ENCODE data around the gene CIB4. TPM values are rescaled to one million over a fixed set of nuclear protein-coding genes. Genes with fewer than 3 reads are reported as not detected.
A peak's percentile ranks its signal among the peaks of the same experiment; 100 is the strongest.

The CIB4 gene
- total RNA-seq, 1 donor from 2014 or later, result not detected

DNA sequence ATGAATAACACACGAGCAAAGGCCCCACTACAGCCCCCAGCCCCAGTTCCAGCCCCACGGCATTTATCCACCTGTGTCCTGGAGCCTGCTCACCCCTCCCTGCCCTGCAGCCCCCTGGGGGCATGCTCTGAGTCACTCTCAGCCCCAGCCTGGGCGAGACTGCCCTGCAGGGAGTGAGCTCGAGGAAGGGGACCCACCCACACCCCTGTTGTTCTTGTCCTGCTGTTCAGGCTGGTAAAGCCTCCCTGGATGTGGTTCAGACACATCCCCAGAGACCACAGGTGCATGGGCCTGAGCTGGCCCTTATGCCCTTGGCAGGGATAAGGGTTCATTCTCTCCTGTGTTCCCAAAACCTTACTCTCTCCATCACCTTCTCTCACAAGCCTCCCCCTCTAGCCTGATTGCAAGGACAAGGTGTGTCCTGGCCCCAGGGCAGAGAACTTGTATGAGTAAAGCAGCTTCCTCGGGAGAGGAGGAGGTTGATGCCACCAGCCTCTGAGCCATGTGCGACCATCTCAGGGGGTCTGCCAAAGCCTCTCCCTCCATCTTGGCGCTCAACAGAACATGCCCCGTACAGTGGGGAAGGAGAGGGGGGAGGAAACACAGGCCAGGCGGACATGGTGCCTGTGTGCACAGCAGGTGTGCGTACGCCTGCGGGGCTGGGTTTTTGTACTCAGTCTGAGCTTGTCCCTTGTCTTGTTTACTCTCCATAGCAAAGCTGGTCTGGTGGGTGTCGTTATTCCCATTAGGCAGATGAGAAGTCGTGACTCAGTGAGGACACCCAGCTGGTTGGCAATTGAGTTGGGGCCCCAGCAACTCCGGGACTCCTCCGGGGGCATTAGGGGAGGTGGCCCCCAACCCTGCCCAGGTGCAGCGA lies 64.4 kb downstream of the CIB4 start:
- H3K4me3 Mint-ChIP-seq (ENCODE audit: unreplicated experiment), result no peak overlapping the region
- TF ChIP-seq, protein P1, sequence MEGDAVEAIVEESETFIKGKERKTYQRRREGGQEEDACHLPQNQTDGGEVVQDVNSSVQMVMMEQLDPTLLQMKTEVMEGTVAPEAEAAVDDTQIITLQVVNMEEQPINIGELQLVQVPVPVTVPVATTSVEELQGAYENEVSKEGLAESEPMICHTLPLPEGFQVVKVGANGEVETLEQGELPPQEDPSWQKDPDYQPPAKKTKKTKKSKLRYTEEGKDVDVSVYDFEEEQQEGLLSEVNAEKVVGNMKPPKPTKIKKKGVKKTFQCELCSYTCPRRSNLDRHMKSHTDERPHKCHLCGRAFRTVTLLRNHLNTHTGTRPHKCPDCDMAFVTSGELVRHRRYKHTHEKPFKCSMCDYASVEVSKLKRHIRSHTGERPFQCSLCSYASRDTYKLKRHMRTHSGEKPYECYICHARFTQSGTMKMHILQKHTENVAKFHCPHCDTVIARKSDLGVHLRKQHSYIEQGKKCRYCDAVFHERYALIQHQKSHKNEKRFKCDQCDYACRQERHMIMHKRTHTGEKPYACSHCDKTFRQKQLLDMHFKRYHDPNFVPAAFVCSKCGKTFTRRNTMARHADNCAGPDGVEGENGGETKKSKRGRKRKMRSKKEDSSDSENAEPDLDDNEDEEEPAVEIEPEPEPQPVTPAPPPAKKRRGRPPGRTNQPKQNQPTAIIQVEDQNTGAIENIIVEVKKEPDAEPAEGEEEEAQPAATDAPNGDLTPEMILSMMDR (IDR thresholded peaks at IDR 0.05; ENCODE audit: partially characterized antibody, unreplicated experiment), result no peak
- peaks cover 15% of the 10 kb centered on the region for H3K27me3 Mint-ChIP-seq (ENCODE audit: unreplicated experiment)
- H3K36me3 Mint-ChIP-seq (ENCODE audit: unreplicated experiment), result no peaks in the 10 kb centered on the region
- DNase-seq, result peak; percentile 6
- H3K9me3 Mint-ChIP-seq (ENCODE audit: unreplicated experiment), result peaks cover 6% of the 10 kb centered on the region
- H3K4me1 Mint-ChIP-seq (ENCODE audit: low read depth, unreplicated experiment), result peaks cover 3% of the 10 kb centered on the region
- no peak overlapping the region for H3K27ac Mint-ChIP-seq (ENCODE audit: unreplicated experiment)

GRCh38 chr2:26575836-26576564 lies 65.2 kb downstream of the CIB4 start:
- Mint-ChIP-seq H3K9me3 (ENCODE audit: unreplicated experiment) (peaks cover 6% of the 10 kb centered on the region), H3K27me3 (ENCODE audit: unreplicated experiment) (peaks cover 12% of the 10 kb centered on the region), H3K4me3 (ENCODE audit: unreplicated experiment) (no peak overlapping the region), H3K36me3 (ENCODE audit: unreplicated experiment) (no peaks in the 10 kb centered on the region), H3K4me1 (ENCODE audit: low read depth, unreplicated experiment) (peaks cover 3% of the 10 kb centered on the region), H3K27ac (ENCODE audit: unreplicated experiment) (no peak overlapping the region)
- TF ChIP-seq, protein P1 (IDR thresholded peaks at IDR 0.05; ENCODE audit: partially characterized antibody, unreplicated experiment), result no peak
- no peak for DNase-seq

- H3K27ac Mint-ChIP-seq (ENCODE audit: unreplicated experiment), result no peak overlapping the region
- H3K4me3 Mint-ChIP-seq (ENCODE audit: unreplicated experiment), result no peak overlapping the region
- H3K27me3 Mint-ChIP-seq (ENCODE audit: unreplicated experiment), result peaks cover 14% of the 10 kb centered on the region
- peaks cover 3% of the 10 kb centered on the region for H3K4me1 Mint-ChIP-seq (ENCODE audit: low read depth, unreplicated experiment)
- peaks cover 6% of the 10 kb centered on the region for H3K9me3 Mint-ChIP-seq (ENCODE audit: unreplicated experiment)
- H3K36me3 Mint-ChIP-seq (ENCODE audit: unreplicated experiment), result no peaks in the 10 kb centered on the region
- TF ChIP-seq, protein P1 (IDR thresholded peaks at IDR 0.05; ENCODE audit: partially characterized antibody, unreplicated experiment), result no peak
- DNase-seq, result no peak
Measured at GRCh38 chr2:26574900-26575560, 66.1 kb downstream of the CIB4 start.

- Mint-ChIP-seq H3K4me3 (ENCODE audit: unreplicated experiment) (no peak overlapping the region), H3K27me3 (ENCODE audit: unreplicated experiment) (peaks cover 16% of the 10 kb centered on the region)
Measured at GRCh38 chr2:26574066-26574899, 66.9 kb downstream of the CIB4 start.

More at GRCh38 chr2:26574066-26574899, 66.9 kb downstream of the CIB4 start:
- DNase-seq, result no peak
- H3K9me3 Mint-ChIP-seq (ENCODE audit: unreplicated experiment), result peaks cover 6% of the 10 kb centered on the region
- H3K27ac Mint-ChIP-seq (ENCODE audit: unreplicated experiment), result peak overlapping the region; percentile 9
- TF ChIP-seq, protein P1 (IDR thresholded peaks at IDR 0.05; ENCODE audit: partially characterized antibody, unreplicated experiment), result no peak
- H3K36me3 Mint-ChIP-seq (ENCODE audit: unreplicated experiment), result no peaks in the 10 kb centered on the region
- peaks cover 3% of the 10 kb centered on the region for H3K4me1 Mint-ChIP-seq (ENCODE audit: low read depth, unreplicated experiment)
